HG02642 (cell line): ENCODE measurements around the gene NFATC2IP.
"Not testable (repeated sequence)": the region's sequence is repeated elsewhere in the genome, so short reads cannot be mapped to it uniquely, and the experiment has no call there.

ENCODE experiments used
- ATAC-seq: cut with Tn5 transposase; IDR thresholded peaks from one replicate; pipeline ENCODE4 v1.9.1; 2021; ENCODE audit warnings: mild to moderate bottlenecking; ENCODE audit not compliant: unreplicated experiment, poor library complexity

NFATC2IP gene

DNA sequence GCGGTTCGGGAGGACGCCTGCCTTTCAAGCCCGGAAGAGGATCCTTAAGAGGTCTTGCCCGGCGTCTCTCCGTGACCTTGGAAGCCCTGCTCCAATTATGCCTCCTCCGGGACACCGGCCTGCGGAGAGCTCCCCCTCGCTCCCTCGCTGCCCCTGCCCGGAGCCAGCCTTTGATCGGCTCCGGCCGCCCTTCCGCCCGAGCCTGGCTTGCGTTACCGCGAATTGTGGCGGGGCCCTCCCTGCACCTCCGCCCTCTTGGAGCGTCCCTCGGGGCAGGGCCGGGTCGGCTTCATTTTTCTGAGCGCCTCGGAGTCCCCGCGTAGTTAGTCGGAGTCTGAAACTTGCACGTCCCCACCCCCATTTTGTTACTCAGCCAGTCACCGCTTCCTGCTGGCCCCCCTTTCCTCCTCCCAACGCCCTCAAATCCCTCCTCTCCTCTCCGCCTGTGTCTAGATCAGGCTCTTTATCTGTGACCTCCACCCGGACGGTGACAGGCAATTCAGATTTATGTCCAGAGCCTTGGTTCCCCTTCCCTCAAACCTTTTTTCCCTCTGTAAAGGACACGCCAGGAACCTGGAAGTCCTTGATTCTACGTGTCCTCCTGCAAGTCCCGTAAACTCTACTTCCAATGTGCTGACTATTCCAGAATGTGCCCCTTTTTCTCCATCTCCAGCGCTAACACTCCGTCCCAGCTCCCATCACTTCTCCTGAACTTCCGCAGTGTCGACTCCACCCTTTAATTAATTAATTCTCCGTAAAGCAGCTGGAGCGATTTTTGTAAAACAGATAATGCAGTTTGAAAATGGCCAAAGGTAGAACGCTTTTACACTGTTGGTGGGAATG lies 25.1 kb upstream of the NFATC2IP start:
- peak; percentile 41 for ATAC-seq

DNA sequence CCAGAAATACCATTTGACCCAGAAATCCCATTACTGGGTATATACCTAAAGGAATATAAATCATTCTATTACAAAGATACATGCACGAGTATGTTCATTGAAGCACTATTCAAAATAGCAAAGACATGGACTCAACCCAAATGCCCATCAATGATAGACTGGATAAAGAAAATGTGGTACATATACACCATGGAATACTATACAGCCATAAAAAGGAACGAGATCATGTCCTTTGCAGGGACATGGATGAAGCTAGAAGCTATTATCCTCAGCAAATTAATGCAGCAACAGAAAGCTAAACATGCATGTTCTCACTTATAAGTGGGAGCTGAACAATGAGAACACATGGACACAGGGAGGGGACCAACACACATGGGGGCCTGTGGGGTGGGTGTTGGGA lies 24.5 kb upstream of the NFATC2IP start:
- not testable (repeated sequence) for ATAC-seq

DNA sequence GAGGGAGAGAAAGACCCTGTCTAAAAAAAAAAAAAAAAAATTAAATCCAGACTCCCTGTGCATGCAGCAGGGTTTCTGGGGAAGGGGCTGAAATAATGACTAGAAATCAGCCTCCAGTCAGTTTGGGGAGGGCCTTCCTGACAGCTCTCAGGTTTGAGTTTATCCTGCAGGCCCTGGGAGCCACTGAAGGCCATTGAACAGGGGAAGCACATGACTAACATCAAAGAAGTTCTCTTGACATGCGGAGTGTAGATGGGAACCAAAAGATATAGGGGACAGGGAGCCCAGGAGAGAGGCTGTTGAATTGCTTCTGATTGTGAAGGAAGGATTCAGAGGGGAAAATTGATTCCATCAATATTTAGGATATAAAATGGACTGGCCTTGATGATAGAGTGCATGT lies 22.9 kb upstream of the NFATC2IP start:
- ATAC-seq, result no peak

DNA sequence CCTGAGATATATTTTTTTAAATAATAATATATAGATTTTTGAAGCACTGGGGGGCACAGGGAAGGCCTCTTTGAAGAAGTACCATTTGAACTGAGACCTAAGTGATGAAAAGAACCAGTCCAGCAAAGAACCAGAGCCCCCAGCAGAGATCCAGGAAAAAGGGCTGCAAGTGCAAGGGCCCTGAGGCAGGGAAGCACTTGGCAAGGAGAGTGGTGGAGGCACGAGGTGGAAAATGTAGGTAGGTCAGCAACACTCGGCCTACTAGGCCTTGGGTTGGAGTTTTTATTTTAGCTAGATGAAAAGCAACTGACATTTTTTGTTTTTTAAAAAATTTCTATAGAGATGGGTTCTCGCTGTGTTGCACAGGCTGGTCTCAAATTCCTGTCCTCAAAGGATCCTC lies 20.5 kb upstream of the NFATC2IP start:
- no peak for ATAC-seq

DNA sequence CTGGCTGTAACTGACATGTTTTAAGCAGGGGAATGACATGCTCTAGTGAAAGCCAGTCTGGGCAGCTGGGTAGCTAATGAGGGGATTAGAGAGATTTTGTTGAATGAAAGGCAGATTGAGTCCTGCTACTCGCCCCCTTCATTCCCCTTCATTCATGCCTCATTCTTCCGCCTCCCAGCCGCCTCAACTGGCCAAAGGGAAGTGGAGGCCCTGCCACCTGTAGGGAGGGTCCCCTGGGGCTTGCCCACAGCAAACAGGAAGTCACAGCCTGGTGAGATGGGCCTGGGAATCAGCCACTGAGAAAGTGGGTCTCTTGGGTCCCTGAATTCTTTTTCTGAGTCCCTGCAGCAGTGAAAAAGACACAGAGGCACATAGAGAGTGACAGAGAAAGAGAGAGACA lies 20.1 kb upstream of the NFATC2IP start:
- no peak for ATAC-seq

DNA sequence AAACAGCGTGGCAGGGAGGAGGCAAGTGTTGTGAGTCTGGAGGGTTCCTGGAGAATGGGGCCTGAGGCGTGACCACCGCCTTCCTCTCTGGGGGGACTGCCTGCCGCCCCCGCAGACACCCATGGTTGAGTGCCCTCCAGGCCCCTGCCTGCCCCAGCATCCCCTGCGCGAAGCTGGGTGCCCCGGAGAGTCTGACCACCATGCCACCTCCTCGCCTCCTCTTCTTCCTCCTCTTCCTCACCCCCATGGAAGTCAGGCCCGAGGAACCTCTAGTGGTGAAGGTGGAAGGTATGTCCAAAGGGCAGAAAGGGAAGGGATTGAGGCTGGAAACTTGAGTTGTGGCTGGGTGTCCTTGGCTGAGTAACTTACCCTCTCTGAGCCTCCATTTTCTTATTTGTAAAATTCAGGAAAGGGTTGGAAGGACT lies 18.9 kb upstream of the NFATC2IP start, which contains the start of gene CD19:
Gene CD19 (plus strand): TSS at position 171 of the 425 bp plus-strand sequence. CDS start 30 bp downstream, at position 201.
- no peak for ATAC-seq

DNA sequence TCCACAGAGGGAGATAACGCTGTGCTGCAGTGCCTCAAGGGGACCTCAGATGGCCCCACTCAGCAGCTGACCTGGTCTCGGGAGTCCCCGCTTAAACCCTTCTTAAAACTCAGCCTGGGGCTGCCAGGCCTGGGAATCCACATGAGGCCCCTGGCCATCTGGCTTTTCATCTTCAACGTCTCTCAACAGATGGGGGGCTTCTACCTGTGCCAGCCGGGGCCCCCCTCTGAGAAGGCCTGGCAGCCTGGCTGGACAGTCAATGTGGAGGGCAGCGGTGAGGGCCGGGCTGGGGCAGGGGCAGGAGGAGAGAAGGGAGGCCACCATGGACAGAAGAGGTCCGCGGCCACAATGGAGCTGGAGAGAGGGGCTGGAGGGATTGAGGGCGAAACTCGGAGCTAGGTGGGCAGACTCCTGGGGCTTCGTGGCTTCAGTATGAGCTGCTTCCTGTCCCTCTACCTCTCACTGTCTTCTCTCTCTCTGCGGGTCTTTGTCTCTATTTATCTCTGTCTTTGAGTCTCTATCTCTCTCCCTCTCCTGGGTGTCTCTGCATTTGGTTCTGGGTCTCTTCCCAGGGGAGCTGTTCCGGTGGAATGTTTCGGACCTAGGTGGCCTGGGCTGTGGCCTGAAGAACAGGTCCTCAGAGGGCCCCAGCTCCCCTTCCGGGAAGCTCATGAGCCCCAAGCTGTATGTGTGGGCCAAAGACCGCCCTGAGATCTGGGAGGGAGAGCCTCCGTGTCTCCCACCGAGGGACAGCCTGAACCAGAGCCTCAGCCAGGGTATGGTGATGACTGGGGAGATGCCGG lies 18.2 kb upstream of the NFATC2IP start:
- ATAC-seq, result no peak

DNA sequence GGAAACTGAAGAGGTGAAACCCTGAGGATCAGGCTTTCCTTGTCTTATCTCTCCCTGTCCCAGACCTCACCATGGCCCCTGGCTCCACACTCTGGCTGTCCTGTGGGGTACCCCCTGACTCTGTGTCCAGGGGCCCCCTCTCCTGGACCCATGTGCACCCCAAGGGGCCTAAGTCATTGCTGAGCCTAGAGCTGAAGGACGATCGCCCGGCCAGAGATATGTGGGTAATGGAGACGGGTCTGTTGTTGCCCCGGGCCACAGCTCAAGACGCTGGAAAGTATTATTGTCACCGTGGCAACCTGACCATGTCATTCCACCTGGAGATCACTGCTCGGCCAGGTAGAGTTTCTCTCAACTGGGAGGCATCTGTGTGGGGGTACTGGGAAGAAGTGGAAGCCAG lies 17.6 kb upstream of the NFATC2IP start:
- no peak for ATAC-seq

DNA sequence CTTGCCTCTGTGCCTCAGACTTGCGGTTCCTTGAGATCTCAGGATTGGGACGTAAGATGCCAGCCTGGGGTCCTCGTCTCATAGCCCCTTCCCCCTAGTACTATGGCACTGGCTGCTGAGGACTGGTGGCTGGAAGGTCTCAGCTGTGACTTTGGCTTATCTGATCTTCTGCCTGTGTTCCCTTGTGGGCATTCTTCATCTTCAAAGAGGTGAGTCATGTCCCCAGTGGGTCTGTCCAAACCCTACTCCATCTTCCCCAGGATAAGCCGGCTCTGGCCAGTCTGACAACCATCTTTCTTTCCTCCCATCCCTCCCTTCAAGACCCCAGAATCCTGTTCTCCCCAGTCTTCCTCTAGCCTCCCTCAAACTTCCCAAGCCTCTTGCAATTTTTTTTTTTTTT lies 15.4 kb upstream of the NFATC2IP start:
- no peak for ATAC-seq

DNA sequence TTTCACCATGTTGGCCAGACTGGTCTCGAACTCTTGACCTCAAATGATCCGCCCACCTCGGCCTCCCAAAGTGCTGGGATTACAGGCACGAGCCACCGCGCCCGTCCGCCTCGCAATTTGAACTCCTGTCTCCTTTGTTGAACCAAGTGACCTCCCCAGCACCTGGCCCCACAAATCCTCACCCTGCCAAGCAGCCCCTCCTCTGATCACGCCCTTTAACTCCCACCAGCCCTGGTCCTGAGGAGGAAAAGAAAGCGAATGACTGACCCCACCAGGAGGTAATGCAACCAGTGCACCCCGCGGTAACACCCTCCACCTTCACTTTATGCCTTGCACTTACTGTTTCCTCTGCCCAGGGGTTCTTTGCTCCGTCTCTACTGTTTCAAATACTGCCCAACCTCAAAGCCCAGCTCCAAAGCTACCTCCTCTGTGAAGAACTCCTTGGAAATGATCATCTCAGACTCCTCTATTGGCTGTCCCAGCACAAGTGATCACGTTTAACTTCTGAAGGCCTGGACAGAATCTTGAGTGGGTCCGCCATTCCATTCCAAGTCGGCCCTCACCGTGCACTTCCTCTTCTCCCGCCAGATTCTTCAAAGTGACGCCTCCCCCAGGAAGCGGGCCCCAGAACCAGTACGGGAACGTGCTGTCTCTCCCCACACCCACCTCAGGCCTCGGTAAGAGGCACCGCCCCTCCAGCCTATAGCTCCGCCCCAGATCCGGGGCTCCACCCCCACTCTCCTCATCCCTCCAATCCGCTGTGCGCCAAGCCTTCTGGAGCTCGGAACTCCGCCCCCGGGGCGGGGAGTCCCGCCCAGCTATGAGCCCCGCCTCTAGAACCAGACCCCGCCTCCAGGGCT lies 14.6 kb upstream of the NFATC2IP start:
- peak; percentile 67 for ATAC-seq

DNA sequence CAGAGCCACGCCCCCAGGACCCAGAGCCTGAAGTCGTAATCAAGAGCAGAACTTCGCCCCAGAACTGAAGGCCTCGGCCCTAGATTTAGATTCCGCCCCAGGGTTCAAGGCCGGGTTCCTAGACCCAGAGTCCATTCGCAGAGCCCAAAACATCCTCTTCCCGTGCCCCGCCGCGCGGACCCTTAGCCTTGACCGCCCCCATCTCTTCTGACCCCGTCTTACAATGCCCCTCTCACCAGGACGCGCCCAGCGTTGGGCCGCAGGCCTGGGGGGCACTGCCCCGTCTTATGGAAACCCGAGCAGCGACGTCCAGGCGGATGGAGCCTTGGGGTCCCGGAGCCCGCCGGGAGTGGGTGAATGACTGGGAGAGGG lies 14.0 kb upstream of the NFATC2IP start:
- no peak for ATAC-seq

DNA sequence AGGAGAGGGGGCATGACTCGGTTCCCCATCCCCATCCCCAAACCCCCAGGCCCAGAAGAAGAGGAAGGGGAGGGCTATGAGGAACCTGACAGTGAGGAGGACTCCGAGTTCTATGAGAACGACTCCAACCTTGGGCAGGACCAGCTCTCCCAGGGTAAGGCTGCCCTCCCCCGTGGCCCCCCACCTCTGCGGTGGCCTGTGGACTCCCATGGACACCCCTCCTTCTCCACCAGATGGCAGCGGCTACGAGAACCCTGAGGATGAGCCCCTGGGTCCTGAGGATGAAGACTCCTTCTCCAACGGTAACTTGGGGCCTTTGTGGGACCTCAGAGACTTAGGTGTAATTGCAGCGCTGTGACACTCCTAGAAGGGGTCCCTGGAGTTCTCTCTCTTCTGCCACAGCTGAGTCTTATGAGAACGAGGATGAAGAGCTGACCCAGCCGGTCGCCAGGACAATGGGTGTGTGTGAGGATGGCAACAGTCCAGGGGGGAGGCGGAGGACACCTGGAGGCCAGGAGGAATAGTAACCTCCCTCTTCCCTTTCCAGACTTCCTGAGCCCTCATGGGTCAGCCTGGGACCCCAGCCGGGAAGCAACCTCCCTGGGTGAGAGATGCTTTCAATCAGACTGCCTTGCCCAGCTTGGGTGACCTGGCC lies 13.4 kb upstream of the NFATC2IP start:
- no peak for ATAC-seq

DNA sequence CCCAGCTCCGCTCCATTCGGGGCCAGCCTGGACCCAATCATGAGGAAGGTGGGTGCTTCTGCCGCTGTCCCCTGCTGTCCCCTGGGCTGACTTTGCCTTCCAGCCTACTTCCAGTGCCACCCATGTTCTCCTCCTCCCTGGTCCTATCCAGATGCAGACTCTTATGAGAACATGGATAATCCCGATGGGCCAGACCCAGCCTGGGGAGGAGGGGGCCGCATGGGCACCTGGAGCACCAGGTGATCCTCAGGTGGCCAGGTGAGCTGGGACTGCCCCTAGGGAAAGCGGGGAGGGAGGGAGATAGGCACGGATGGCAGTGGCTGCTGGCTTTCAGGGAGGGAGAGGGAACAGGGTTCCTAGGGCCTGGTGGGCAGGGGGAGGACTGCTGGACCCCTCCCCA lies 12.0 kb upstream of the NFATC2IP start:
- no peak for ATAC-seq

DNA sequence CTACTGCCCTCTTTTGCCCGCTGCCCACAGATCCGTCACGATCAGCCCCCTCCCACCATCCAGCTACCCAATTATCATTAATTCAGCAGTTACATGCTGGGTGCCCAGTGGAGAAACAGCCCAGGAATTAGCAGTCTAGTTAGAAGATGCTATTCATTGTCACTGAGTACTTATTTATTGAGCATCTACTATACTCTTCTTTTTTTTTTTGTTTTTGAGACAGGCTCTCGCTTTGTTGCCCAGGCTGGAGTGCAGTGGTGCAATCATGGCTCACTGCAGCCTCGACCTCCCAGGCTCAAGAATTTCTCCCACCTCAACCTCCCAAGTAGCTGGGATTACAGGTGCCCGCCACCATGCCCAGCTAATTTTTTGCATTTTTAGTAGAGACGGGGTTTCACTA lies 10.9 kb upstream of the NFATC2IP start:
- ATAC-seq, result not testable (repeated sequence)

DNA sequence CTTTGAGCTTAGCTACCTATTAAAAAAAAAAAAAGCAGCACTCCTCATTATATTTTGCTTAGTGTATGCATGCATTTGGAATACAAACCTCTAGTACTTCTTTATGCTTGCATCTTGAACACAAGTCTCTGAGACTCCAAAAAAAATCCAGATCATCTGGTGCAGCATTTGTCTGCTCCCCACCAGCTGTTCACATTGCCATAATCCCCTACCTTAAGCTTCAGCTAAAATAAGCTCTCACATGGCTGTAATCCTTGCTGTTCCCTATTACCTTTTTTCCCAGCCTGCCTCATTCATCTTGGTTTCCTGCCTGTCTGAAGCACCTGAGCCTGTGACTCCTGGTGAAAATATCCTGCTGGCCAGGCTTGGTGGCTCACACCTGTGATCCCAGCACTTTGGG lies 7.5 kb upstream of the NFATC2IP start:
- ATAC-seq, result no peak

DNA sequence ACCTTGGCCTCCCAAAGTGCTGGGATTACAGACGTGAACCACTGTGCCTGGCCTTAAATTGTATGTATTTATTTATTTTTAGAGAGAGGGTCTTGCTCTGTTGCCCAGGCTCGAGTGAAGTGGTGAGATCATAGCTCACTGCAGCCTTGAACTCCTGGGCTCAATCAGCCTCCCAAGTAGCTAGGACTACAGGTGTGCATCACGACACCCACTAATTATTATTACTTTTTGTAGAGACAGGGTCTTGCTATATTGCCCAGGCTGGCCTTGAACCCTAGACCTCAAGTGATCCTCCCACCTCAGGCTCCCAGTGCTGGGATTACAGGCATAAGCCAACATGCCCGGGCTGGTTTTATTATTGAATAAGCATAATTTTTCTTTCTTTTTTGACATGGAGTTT lies 4.1 kb upstream of the NFATC2IP start:
- ATAC-seq, result no peak

DNA sequence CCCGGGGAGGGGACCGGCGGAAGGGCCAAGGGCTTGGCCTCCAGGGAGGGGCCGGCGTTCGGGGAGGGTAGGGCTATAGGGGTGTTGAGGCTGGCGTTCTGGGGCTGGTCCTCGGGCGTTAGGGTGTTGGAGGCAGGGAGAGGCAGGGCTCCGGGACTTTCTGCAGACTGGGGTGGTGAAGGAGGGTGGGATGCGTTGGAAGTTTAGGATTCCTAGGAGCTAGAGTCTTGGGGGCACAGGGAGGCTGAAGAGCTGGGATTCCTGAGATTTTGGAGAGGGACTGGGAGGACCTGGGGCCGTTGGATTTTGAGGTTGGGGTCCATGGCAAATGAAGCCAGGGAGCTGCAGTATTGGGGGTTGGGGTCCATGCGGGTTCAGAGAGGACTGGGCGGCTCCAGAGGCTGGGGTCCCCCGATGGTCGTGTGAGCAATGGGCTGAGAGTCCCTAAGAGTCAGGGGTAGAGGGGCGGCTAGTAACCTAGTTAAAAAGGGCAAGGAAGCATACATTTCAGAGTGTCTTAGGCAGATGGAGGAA lies 740 bp downstream of the NFATC2IP start:
- no peak for ATAC-seq

DNA sequence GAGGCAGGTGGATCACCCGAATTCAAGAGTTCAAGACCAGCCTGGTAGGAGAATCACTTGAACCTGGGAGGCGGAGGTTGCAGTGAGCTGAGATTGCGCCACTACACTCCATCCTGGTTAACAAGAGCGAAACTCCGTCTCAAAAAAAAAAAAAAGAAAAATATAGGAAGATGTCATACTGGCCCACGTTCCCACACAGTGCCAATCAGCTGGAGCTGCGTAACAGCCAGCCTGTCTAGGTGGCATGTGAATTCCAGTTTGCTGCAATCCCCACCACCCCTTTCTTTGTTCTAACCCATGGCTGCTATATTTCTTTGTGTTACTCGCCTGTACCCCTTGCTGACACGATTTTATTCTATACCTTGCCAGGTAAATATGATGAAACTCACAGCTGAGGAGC lies 7.5 kb downstream of the NFATC2IP start:
- no peak for ATAC-seq

DNA sequence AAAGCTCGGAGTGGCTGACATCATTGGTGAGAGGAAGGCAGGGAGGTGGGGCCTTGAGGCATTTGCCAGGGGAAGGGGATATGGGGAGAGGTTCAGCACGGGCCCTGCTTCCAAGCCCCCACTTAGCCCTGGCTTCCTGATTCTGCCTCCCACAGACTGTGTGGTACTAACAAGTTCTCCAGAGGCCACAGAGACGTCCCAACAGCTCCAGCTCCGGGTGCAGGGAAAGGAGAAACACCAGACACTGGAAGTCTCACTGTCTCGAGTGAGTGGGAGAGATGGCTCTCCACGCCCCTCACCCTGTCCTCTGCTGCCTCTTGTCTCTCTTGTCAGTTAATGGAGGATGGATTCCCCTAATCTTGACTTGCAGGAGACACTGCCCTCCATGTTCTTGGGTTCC lies 8.1 kb downstream of the NFATC2IP start:
- ATAC-seq, result no peak

DNA sequence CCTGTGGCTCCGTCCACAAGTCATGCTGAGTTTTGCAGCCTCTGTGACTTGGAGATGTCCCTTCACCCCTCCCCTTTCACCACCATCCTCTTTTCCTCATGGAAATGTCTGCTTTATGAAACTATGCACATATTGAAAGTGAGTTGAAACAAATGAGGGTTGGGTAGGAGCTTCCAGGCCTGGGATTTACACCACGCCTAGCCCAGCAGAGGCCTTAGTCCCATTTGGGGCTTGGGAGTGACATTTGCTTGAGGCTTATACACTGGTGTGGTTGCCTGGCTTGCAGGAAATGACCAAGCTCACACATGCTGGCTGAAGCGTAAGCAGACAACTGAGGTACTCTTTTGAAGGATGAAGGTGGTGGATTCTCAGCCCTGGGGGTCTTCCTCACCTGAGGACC lies 13.3 kb downstream of the NFATC2IP start:
- no peak for ATAC-seq
